Thyroid gland (tissue), 4 donors: ENCODE data around the gene COPS7A.

Experiments
- CTCF ChIP-seq, 6 experiments: fragments of 200-600 bp in 3 of 6; fragments of 450-650 bp in 3 of 6; sonication (generic) in 3 of 6; IDR thresholded peaks; one replicate each; pipeline ENCODE4 v1.5.1; 2016 to 2019; ENCODE audit warnings: antibody characterized with exemption in 6 of 6, mild to moderate bottlenecking in 2 of 6, inconsistent platforms in 1 of 6, moderate library complexity in 1 of 6
- POLR2A ChIP-seq, 2 donors: fragments of 450-650 bp; IDR thresholded peaks; one replicate each; pipeline ENCODE4 v1.6.1; 2017; ENCODE audit warnings: antibody characterized with exemption in 2 of 2, mild to moderate bottlenecking in 2 of 2, moderate library complexity in 1 of 2

GRCh38 chr12:6772331-6772695 is 48.5 kb downstream of the COPS7A start, which contains the start of gene LAG3:
- TF ChIP-seq POLR2A (IDR thresholded peaks at IDR 0.05): no peak
- TF ChIP-seq CTCF (IDR thresholded peaks at IDR 0.05): no peak
